Prostate gland (tissue), 2 donors: ENCODE results near the gene LHFPL3.

Experiments used
- CTCF ChIP-seq, 4 experiments: fragments of 200-600 bp in 2 of 4; fragments of 450-650 bp in 2 of 4; sonication (generic) in 2 of 4; IDR thresholded peaks; 1 replicate in 3 of 4; 2 replicates in 1 of 4; pipeline ENCODE4 v1.5.1; 2016 to 2019; ENCODE audit warnings: antibody characterized with exemption in 4 of 4, mild to moderate bottlenecking in 2 of 4, moderate library complexity in 2 of 4
- POLR2AphosphoS5 ChIP-seq: sonication (generic); formaldehyde crosslinking; IDR thresholded peaks from one replicate; pipeline ENCODE4 v1.6.1; 2017; ENCODE audit warnings: antibody characterized with exemption

- TF ChIP-seq POLR2AphosphoS5 (no peak), CTCF (IDR thresholded peaks at IDR 0.05) (no peak)
Measured at GRCh38 chr7:104458875-104459274, 130.5 kb downstream of the LHFPL3 start.
